ENCODE results near the gene ADCY7.

The ADCY7 gene

GRCh38 chr16:50315346-50315997 is 49.1 kb downstream of the ADCY7 start:
- no peak for DNase-seq

GRCh38 chr16:50316102-50316847 is 49.9 kb downstream of the ADCY7 start:
- no peak for DNase-seq

GRCh38 chr16:50316848-50317630 is 50.7 kb downstream of the ADCY7 start:
- no peak for DNase-seq

GRCh38 chr16:50318796-50319578 is 52.6 kb downstream of the ADCY7 start:
- DNase-seq, result no peak

GRCh38 chr16:50320310-50320709 is 54.0 kb downstream of the ADCY7 start:
- DNase-seq, result no peak

GRCh38 chr16:50322333-50322732 is 56.0 kb downstream of the ADCY7 start:
- DNase-seq, result no peak

- no peak for DNase-seq
Measured at GRCh38 chr16:50323335-50324011, 57.1 kb downstream of the ADCY7 start.

GRCh38 chr16:50324345-50324744 is 58.0 kb downstream of the ADCY7 start:
- DNase-seq, result no peak

GRCh38 chr16:50326264-50326663 is 59.9 kb downstream of the ADCY7 start:
- no peak for DNase-seq

GRCh38 chr16:50326835-50327465 is 60.6 kb downstream of the ADCY7 start:
- no peak for DNase-seq

- no peak for DNase-seq
Measured at GRCh38 chr16:50329446-50330189, 63.3 kb downstream of the ADCY7 start.

- DNase-seq, result no peak
Measured at GRCh38 chr16:50331570-50331969, 65.2 kb downstream of the ADCY7 start.

GRCh38 chr16:50332599-50332998 is 66.2 kb downstream of the ADCY7 start:
- no peak for DNase-seq

- DNase-seq, result no peak
Measured at GRCh38 chr16:50334106-50334975, 68.0 kb downstream of the ADCY7 start.

GRCh38 chr16:50335196-50335958 is 69.0 kb downstream of the ADCY7 start:
- DNase-seq, result no peak

GRCh38 chr16:50336884-50337283 is 70.5 kb downstream of the ADCY7 start:
- DNase-seq, result no peak

GRCh38 chr16:50338371-50339231 is 72.2 kb downstream of the ADCY7 start:
- no peak for DNase-seq

- DNase-seq, result no peak
Measured at GRCh38 chr16:50340578-50340977, 74.2 kb downstream of the ADCY7 start.
